HepG2 (cell line): Measurements from ENCODE around the gene KCTD13. TPM values are rescaled to one million over a fixed set of nuclear protein-coding genes. Genes with fewer than 3 reads are reported as not detected.

Experiments used
- ASH2L ChIP-seq: fragments of 300-600, 200-600 bp; sonication (generic); IDR thresholded peaks from 2 replicates; pipeline ENCODE4 v1.7.0; 2017; ENCODE audit warnings: low read depth, mild to moderate bottlenecking, moderate library complexity, mixed read lengths, low read length; ENCODE audit not compliant: insufficient read length
- MAFK ChIP-seq, 2 experiments: IDR thresholded peaks in 1 of 2; conservative IDR thresholded peaks in 1 of 2; 2 replicates each; pipeline ENCODE4 v1.6.1; 2011; ENCODE audit warnings: improper control_type of control experiment in 2 of 2, low read length in 2 of 2
- NCOR1 ChIP-seq: fragments of 200-600 bp; sonication (generic); IDR thresholded peaks from 2 replicates; pipeline ENCODE4 v1.7.0; 2017; ENCODE audit warnings: antibody characterized with exemption, low read length, borderline replicate concordance
- NFATC3 ChIP-seq: sonication (generic); formaldehyde crosslinking; IDR thresholded peaks from 2 replicates; pipeline ENCODE4 v1.5.1; 2020; ENCODE audit warnings: mild to moderate bottlenecking, missing genetic modification reagents
- PRPF4 ChIP-seq: fragments of 200-400 bp; formaldehyde crosslinking; IDR thresholded peaks from 2 replicates; pipeline ENCODE4 v1.6.1; 2016; ENCODE audit warnings: low read length, low read depth; ENCODE audit not compliant: poor library complexity, severe bottlenecking
- RELA ChIP-seq: sonication (generic); formaldehyde crosslinking; IDR thresholded peaks from 2 replicates; pipeline ENCODE4 v1.4.0; 2020; ENCODE audit warnings: missing genetic modification reagents
- RNF2 ChIP-seq: fragments of 450-650 bp; conservative IDR thresholded peaks from 2 replicates; pipeline ENCODE4 v1.6.1; 2016; ENCODE audit warnings: low read depth
- ZNF296 ChIP-seq: sonication (generic); formaldehyde crosslinking; conservative IDR thresholded peaks from 2 replicates; pipeline ENCODE4 v1.5.0; 2020; ENCODE audit warnings: mild to moderate bottlenecking, missing genetic modification reagents
- ZNF34 ChIP-seq: sonication (generic); formaldehyde crosslinking; IDR thresholded peaks from 2 replicates; pipeline ENCODE4 v1.4.0; 2020; ENCODE audit warnings: mild to moderate bottlenecking, missing genetic modification reagents, borderline replicate concordance
- ZNF354B ChIP-seq: sonication (generic); formaldehyde crosslinking; IDR thresholded peaks from 2 replicates; pipeline ENCODE4 v1.8.0; 2022; ENCODE audit warnings: mild to moderate bottlenecking, missing genetic modification reagents
- ZNF530 ChIP-seq: sonication (generic); formaldehyde crosslinking; IDR thresholded peaks from 2 replicates; pipeline ENCODE4 v1.5.0; 2020; ENCODE audit warnings: low read depth, mild to moderate bottlenecking, missing genetic modification reagents
- ZNF605 ChIP-seq: sonication (generic); formaldehyde crosslinking; IDR thresholded peaks from 2 replicates; pipeline ENCODE4 v1.8.0; 2022; ENCODE audit warnings: mild to moderate bottlenecking, missing genetic modification reagents
- ZNF724P ChIP-seq: sonication (generic); formaldehyde crosslinking; IDR thresholded peaks from 2 replicates; pipeline ENCODE4 v1.8.0; 2022; ENCODE audit warnings: missing genetic modification reagents, borderline replicate concordance
- polyA plus RNA-seq, 8 experiments: library from polyadenylated mRNA; depleted of rRNA in 3 of 8; stranded (reverse) in 7 of 8; unstranded in 1 of 8; fragments of >200 nt; fragmentation: Illumina TruSeq in 4 of 8; extraction: Trizol in 4 of 8; gene quantifications; 2 replicates each; pipeline versions ENCODE4 v1.2.1 to v1.2.3, GENCODE V29; 2011 to 2016; ENCODE audit warnings: low read depth in 4 of 8, missing spikeins in 1 of 8, mixed read lengths in 1 of 8; ENCODE audit not compliant: insufficient read depth in 1 of 8
- total RNA-seq, 5 experiments: library from RNA; depleted of rRNA; stranded (reverse); fragments of >200 nt; fragmentation: Illumina TruSeq; extraction: Trizol; gene quantifications; 2 replicates each; pipeline ENCODE4 v1.2.3, GENCODE V29; 2016; ENCODE audit warnings: low read depth in 1 of 5
- TF ChIP-seq, protein P1 (sequence below): sonication (generic); formaldehyde crosslinking; IDR thresholded peaks from 2 replicates; pipeline ENCODE4 v1.5.1; 2020; ENCODE audit warnings: mild to moderate bottlenecking, missing genetic modification reagents, borderline replicate concordance
- TF ChIP-seq, protein P2 (sequence below): sonication (generic); formaldehyde crosslinking; IDR thresholded peaks from 2 replicates; pipeline ENCODE4 v1.8.1; 2023; ENCODE audit warnings: missing genetic modification reagents, mild to moderate bottlenecking, borderline replicate concordance
- TF ChIP-seq, protein P3 (sequence below): sonication (generic); formaldehyde crosslinking; IDR thresholded peaks from 2 replicates; pipeline ENCODE4 v1.4.0; 2020; ENCODE audit warnings: mild to moderate bottlenecking, missing genetic modification reagents
- TF ChIP-seq, protein P4 (sequence below): sonication (generic); formaldehyde crosslinking; IDR thresholded peaks from 2 replicates; pipeline ENCODE4 v1.5.0; 2020; ENCODE audit warnings: missing genetic modification reagents

The KCTD13 gene
- total and polyA plus RNA-seq, 2 of the 13 experiments (the other 11 are each of a cell fraction or from before 2014, with no cell fraction given), result 6.3 to 14.7 TPM

DNA sequence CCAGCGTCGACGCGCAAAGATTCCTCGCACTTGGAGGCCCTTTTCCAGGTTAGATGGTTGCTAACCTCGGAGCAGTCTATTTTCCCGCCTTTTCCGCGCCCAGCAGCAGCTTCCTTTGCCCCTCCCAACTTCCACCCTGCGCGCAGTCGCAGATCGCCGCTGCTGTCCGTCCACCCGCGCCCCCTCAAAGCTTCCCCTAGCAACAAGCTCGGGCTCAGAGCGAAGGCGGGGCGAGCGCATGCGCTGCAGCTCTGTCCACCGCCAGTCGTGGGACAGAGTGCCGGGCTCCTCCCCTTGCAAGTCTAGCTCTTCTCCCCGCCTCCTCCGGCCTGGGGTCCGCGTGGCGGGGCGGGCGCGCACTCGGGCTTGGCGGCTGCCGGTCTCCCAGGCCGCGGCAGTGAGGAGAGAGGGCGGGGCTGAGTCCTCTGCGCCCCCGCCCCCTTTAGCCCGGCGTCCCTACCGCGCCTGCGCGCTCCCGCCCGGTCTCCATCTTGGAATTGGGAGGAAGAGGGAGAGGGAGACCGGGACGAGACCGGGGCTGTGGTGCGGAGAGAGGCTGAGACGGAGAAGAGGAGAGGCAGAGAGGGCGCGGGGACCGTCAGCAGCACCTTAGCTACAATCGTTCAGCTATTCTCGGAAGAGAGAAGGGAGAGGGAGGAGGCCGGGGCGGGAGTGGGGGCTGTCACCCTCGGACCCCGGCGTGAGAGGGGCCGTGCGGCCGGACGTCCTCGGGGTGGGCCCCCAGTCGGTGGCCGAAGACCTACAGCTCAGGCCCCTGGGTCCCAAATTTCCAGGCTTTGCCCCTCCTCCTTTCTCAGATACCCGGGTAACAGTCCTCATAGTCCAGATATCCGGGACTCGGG, 47.6 kb upstream of the KCTD13 start, which contains the start of gene TAOK2 (continued):
- TF ChIP-seq ZNF34 (CRISPR knock-in tag), result no peak
- peak; percentile 96 for TF ChIP-seq ZNF605 (CRISPR knock-in tag)
- TF ChIP-seq ZNF530 (CRISPR knock-in tag), result no peak
- TF ChIP-seq ZNF724P (CRISPR knock-in tag), result peak; percentile 80
- peak; percentile 59; the same call in 1 of the 2 replicates for TF ChIP-seq NFATC3 (CRISPR knock-in tag)
- TF ChIP-seq, protein P1, sequence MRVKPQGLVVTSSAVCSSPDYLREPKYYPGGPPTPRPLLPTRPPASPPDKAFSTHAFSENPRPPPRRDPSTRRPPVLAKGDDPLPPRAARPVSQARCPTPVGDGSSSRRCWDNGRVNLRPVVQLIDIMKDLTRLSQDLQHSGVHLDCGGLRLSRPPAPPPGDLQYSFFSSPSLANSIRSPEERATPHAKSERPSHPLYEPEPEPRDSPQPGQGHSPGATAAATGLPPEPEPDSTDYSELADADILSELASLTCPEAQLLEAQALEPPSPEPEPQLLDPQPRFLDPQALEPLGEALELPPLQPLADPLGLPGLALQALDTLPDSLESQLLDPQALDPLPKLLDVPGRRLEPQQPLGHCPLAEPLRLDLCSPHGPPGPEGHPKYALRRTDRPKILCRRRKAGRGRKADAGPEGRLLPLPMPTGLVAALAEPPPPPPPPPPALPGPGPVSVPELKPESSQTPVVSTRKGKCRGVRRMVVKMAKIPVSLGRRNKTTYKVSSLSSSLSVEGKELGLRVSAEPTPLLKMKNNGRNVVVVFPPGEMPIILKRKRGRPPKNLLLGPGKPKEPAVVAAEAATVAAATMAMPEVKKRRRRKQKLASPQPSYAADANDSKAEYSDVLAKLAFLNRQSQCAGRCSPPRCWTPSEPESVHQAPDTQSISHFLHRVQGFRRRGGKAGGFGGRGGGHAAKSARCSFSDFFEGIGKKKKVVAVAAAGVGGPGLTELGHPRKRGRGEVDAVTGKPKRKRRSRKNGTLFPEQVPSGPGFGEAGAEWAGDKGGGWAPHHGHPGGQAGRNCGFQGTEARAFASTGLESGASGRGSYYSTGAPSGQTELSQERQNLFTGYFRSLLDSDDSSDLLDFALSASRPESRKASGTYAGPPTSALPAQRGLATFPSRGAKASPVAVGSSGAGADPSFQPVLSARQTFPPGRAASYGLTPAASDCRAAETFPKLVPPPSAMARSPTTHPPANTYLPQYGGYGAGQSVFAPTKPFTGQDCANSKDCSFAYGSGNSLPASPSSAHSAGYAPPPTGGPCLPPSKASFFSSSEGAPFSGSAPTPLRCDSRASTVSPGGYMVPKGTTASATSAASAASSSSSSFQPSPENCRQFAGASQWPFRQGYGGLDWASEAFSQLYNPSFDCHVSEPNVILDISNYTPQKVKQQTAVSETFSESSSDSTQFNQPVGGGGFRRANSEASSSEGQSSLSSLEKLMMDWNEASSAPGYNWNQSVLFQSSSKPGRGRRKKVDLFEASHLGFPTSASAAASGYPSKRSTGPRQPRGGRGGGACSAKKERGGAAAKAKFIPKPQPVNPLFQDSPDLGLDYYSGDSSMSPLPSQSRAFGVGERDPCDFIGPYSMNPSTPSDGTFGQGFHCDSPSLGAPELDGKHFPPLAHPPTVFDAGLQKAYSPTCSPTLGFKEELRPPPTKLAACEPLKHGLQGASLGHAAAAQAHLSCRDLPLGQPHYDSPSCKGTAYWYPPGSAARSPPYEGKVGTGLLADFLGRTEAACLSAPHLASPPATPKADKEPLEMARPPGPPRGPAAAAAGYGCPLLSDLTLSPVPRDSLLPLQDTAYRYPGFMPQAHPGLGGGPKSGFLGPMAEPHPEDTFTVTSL, result no peak
- TF ChIP-seq ZNF296 (CRISPR knock-in tag), result peak; percentile 31; the same call in 1 of the 2 replicates
- TF ChIP-seq RELA (CRISPR knock-in tag), result no peak; the same call in 1 of the 2 replicates
- peak; percentile 86 for TF ChIP-seq RNF2
- TF ChIP-seq ASH2L, result peak; percentile 64
- no peak for TF ChIP-seq NCOR1
- no peak for TF ChIP-seq MAFK (conservative IDR thresholded peaks at IDR 0.05 in 1 of 2, IDR thresholded peaks at IDR 0.05 in 1 of 2; ENCODE audit: low read length in 2 of 2)
- TF ChIP-seq ZNF354B (CRISPR knock-in tag), result no peak
- TF ChIP-seq, protein P2, sequence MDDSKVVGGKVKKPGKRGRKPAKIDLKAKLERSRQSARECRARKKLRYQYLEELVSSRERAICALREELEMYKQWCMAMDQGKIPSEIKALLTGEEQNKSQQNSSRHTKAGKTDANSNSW (CRISPR knock-in tag), result no peak
- TF ChIP-seq, protein P3, sequence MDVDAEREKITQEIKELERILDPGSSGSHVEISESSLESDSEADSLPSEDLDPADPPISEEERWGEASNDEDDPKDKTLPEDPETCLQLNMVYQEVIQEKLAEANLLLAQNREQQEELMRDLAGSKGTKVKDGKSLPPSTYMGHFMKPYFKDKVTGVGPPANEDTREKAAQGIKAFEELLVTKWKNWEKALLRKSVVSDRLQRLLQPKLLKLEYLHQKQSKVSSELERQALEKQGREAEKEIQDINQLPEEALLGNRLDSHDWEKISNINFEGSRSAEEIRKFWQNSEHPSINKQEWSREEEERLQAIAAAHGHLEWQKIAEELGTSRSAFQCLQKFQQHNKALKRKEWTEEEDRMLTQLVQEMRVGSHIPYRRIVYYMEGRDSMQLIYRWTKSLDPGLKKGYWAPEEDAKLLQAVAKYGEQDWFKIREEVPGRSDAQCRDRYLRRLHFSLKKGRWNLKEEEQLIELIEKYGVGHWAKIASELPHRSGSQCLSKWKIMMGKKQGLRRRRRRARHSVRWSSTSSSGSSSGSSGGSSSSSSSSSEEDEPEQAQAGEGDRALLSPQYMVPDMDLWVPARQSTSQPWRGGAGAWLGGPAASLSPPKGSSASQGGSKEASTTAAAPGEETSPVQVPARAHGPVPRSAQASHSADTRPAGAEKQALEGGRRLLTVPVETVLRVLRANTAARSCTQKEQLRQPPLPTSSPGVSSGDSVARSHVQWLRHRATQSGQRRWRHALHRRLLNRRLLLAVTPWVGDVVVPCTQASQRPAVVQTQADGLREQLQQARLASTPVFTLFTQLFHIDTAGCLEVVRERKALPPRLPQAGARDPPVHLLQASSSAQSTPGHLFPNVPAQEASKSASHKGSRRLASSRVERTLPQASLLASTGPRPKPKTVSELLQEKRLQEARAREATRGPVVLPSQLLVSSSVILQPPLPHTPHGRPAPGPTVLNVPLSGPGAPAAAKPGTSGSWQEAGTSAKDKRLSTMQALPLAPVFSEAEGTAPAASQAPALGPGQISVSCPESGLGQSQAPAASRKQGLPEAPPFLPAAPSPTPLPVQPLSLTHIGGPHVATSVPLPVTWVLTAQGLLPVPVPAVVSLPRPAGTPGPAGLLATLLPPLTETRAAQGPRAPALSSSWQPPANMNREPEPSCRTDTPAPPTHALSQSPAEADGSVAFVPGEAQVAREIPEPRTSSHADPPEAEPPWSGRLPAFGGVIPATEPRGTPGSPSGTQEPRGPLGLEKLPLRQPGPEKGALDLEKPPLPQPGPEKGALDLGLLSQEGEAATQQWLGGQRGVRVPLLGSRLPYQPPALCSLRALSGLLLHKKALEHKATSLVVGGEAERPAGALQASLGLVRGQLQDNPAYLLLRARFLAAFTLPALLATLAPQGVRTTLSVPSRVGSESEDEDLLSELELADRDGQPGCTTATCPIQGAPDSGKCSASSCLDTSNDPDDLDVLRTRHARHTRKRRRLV (CRISPR knock-in tag), result no peak
- TF ChIP-seq, protein P4, sequence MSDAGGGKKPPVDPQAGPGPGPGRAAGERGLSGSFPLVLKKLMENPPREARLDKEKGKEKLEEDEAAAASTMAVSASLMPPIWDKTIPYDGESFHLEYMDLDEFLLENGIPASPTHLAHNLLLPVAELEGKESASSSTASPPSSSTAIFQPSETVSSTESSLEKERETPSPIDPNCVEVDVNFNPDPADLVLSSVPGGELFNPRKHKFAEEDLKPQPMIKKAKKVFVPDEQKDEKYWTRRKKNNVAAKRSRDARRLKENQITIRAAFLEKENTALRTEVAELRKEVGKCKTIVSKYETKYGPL (CRISPR knock-in tag), result peak; percentile 63; the same call in 1 of the 2 replicates
- no peak for TF ChIP-seq PRPF4
